ENCODE measurements around the gene RETREG1.
A peak's percentile ranks its signal among the peaks of the same experiment; 100 is the strongest.

RETREG1 gene

DNA sequence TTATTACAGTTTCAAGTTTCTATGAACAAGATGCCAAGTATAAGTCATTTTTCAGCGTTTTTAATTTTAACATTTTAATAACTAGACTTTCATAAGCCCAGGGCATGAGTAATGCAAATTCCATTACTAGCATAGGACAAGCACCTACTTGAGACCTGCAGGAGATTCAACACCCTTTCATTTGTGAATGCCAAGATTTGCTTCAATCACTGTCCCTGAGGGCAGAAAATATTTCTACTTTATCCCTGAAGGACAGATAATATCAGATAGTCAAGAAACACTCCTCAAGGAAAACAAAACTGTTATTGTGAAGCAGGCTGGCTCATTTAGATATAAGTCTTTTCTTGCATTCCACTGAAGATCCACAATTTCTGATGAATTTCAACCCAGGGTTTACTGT, 123.5 kb downstream of the RETREG1 start (continued):
- TF ChIP-seq, protein P1, sequence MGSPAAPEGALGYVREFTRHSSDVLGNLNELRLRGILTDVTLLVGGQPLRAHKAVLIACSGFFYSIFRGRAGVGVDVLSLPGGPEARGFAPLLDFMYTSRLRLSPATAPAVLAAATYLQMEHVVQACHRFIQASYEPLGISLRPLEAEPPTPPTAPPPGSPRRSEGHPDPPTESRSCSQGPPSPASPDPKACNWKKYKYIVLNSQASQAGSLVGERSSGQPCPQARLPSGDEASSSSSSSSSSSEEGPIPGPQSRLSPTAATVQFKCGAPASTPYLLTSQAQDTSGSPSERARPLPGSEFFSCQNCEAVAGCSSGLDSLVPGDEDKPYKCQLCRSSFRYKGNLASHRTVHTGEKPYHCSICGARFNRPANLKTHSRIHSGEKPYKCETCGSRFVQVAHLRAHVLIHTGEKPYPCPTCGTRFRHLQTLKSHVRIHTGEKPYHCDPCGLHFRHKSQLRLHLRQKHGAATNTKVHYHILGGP (tag by site-specific recombination; IDR thresholded peaks at IDR 0.05) = no peak
- TF ChIP-seq ZNF221 (tag by site-specific recombination; IDR thresholded peaks at IDR 0.05; ENCODE audit: borderline replicate concordance) (no peak), BCL11A (tag by site-specific recombination; IDR thresholded peaks at IDR 0.05; ENCODE audit: low read depth) (no peak), OSR2 (tag by site-specific recombination; IDR thresholded peaks at IDR 0.05) (no peak), EGR2 (tag by site-specific recombination; IDR thresholded peaks at IDR 0.05; ENCODE audit: low read depth) (no peak), ZNF112 (tag by site-specific recombination; IDR thresholded peaks at IDR 0.05) (no peak), ZNF558 (tag by site-specific recombination; IDR thresholded peaks at IDR 0.05) (no peak), ZNF791 (tag by site-specific recombination; IDR thresholded peaks at IDR 0.05) (no peak), ZNF530 (tag by site-specific recombination; IDR thresholded peaks at IDR 0.05; ENCODE audit: low read depth) (no peak), ZNF610 (tag by site-specific recombination; IDR thresholded peaks at IDR 0.05; ENCODE audit: borderline replicate concordance) (no peak)

DNA sequence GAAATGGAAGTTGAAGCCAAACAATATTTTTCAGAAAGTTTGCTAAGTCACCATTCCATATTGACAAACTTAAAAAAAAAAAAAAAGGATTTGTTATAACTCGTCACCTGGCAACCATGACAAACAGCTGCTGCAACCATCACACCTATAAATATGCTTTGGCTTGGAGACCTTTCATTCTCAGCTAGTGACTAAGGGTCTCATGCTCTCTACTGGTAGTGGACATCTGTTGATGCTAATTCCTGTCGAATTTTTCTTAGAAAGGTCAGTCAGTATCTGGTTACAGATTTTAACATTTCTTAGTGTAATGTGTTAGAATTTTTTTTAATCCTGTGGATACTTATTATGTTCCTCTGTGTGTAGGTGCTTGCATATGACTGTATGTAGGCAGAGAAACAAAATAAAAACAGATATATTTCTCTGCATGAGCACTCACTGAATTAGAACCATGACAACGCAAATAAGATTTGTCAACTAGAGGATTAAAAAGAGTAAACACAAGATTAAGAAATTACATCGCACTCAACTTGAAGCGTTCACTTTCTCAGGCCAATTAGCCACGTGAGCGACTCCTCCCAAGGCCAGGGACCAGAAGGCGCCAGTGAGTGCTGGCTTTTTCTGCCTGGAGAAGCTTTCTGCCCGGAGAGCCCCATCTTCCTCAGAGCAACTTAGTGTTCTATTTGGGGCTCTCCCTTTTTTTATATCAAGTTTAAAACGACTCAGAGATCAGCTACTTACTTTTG, 124.2 kb downstream of the RETREG1 start:
- Histone ChIP-seq H3K9me3 (ENCODE audit: control insufficient read depth, insufficient read depth, low read depth, low read length) (peaks cover 5% of the 10 kb centered on the region), H3K4me1 (ENCODE audit: control insufficient read depth, insufficient read depth, low read length) (no peaks in the 10 kb centered on the region), H3K4me3 (ENCODE audit: low read depth, low read length) (no peak overlapping the region), H3K36me3 (ENCODE audit: control insufficient read depth in 2 of 2, insufficient read depth in 1 of 2, low read length in 2 of 2) (no peaks in the 10 kb centered on the region), H3K27ac (ENCODE audit: extremely low read depth, low read depth, low read length) (no peak overlapping the region)
- ChIA-PET CTCF (interaction anchor here (1.1 kb wide), 1 partner anchor 56 kb away, joined by 5 read pairs; no protein-coding TSS in a partner anchor), POLR2A (no interaction called here)
- no peak for TF ChIP-seq ZNF140 (tag by site-specific recombination; IDR thresholded peaks at IDR 0.05)
- peak; percentile 55; the same call in 1 of the 2 replicates for TF ChIP-seq SCRT2 (tag by site-specific recombination; IDR thresholded peaks at IDR 0.05)

DNA sequence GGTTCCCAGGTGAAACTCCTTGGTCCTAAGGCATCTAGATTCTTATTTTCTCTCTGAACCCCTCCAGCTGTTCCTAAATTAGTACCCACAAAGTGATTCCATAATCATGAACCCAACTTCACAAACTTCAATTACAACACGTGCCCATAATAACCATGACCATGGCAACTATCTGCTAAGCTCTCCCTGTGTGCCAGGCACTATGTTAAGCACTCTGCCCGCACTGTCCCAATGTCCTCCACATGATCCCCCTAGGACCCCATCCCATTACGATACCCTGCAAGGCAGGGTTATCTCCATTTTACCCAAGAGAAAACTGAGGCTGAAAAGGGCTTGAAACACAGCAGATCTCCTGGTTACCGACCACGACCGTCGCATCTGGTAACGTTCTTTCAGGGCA, 125.9 kb downstream of the RETREG1 start:
- TF ChIP-seq, protein P2, sequence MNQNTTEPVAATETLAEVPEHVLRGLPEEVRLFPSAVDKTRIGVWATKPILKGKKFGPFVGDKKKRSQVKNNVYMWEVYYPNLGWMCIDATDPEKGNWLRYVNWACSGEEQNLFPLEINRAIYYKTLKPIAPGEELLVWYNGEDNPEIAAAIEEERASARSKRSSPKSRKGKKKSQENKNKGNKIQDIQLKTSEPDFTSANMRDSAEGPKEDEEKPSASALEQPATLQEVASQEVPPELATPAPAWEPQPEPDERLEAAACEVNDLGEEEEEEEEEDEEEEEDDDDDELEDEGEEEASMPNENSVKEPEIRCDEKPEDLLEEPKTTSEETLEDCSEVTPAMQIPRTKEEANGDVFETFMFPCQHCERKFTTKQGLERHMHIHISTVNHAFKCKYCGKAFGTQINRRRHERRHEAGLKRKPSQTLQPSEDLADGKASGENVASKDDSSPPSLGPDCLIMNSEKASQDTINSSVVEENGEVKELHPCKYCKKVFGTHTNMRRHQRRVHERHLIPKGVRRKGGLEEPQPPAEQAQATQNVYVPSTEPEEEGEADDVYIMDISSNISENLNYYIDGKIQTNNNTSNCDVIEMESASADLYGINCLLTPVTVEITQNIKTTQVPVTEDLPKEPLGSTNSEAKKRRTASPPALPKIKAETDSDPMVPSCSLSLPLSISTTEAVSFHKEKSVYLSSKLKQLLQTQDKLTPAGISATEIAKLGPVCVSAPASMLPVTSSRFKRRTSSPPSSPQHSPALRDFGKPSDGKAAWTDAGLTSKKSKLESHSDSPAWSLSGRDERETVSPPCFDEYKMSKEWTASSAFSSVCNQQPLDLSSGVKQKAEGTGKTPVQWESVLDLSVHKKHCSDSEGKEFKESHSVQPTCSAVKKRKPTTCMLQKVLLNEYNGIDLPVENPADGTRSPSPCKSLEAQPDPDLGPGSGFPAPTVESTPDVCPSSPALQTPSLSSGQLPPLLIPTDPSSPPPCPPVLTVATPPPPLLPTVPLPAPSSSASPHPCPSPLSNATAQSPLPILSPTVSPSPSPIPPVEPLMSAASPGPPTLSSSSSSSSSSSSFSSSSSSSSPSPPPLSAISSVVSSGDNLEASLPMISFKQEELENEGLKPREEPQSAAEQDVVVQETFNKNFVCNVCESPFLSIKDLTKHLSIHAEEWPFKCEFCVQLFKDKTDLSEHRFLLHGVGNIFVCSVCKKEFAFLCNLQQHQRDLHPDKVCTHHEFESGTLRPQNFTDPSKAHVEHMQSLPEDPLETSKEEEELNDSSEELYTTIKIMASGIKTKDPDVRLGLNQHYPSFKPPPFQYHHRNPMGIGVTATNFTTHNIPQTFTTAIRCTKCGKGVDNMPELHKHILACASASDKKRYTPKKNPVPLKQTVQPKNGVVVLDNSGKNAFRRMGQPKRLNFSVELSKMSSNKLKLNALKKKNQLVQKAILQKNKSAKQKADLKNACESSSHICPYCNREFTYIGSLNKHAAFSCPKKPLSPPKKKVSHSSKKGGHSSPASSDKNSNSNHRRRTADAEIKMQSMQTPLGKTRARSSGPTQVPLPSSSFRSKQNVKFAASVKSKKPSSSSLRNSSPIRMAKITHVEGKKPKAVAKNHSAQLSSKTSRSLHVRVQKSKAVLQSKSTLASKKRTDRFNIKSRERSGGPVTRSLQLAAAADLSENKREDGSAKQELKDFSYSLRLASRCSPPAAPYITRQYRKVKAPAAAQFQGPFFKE (tag by site-specific recombination; IDR thresholded peaks at IDR 0.05; ENCODE audit: borderline replicate concordance) = no peak
- no peak for TF ChIP-seq ZNF335 (tag by site-specific recombination; conservative IDR thresholded peaks at IDR 0.05)
- no peak for TF ChIP-seq ZNF76 (tag by site-specific recombination; IDR thresholded peaks at IDR 0.05; ENCODE audit: borderline replicate concordance, low read depth)
- TF ChIP-seq ZNF670 (tag by site-specific recombination; IDR thresholded peaks at IDR 0.05; ENCODE audit: low read depth) = no peak
- no peak for TF ChIP-seq ZNF221 (tag by site-specific recombination; IDR thresholded peaks at IDR 0.05; ENCODE audit: borderline replicate concordance)
- no peak for TF ChIP-seq RBAK (tag by site-specific recombination; IDR thresholded peaks at IDR 0.05)
- TF ChIP-seq ZIC2 (tag by site-specific recombination; IDR thresholded peaks at IDR 0.05) = no peak
- TF ChIP-seq HOXD13 (CRISPR knock-in tag; IDR thresholded peaks at IDR 0.05; ENCODE audit: borderline replicate concordance) = no peak
- TF ChIP-seq ZNF266 (tag by site-specific recombination; IDR thresholded peaks at IDR 0.05; ENCODE audit: low read depth) = no peak
- no peak for TF ChIP-seq ZNF155 (tag by site-specific recombination; IDR thresholded peaks at IDR 0.05)
- CTCF ChIA-PET = interaction anchor here (0.5 to 2.5 kb wide), 8 partner anchors 10 to 1032 kb away, joined by 3 to 61 read pairs (median 6); no protein-coding TSS in a partner anchor
- peaks cover 5% of the 10 kb centered on the region for H3K9me3 ChIP-seq (ENCODE audit: control insufficient read depth, insufficient read depth, low read depth, low read length)

More for the DNA sequence above, 125.9 kb downstream of the RETREG1 start:
- POLR2A ChIA-PET = no interaction called here
- Histone ChIP-seq H3K27ac (ENCODE audit: extremely low read depth, low read depth, low read length) (no peak overlapping the region), H3K36me3 (ENCODE audit: control insufficient read depth in 2 of 2, insufficient read depth in 1 of 2, low read length in 2 of 2) (no peaks in the 10 kb centered on the region), H3K4me3 (ENCODE audit: low read depth, low read length) (no peak overlapping the region), H3K4me1 (ENCODE audit: control insufficient read depth, insufficient read depth, low read length) (no peaks in the 10 kb centered on the region)
